ENCODE data around the gene GCLM. TPM values are rescaled to one million over a fixed set of nuclear protein-coding genes. Genes with fewer than 3 reads are reported as not detected.

Gene GCLM
- total RNA-seq, 2 experiments from 2014 or later = 20.4 to 22.0 TPM

- ATAC-seq (ENCODE audit: low read depth) (no peak), DNase-seq (no peak)
- POLR2A ChIA-PET = no interaction called here
- H3K36me3 Mint-ChIP-seq = peaks cover 2% of the 10 kb centered on the region
- peaks cover 2% of the 10 kb centered on the region for H3K4me1 Mint-ChIP-seq
- no peak overlapping the region for H3K27ac Mint-ChIP-seq
- H3K4me3 Mint-ChIP-seq = no peak overlapping the region
- H3K9me3 Mint-ChIP-seq = peaks cover 4% of the 10 kb centered on the region
- H3K27me3 Mint-ChIP-seq = no peaks in the 10 kb centered on the region
Measured at GRCh38 chr1:93839307-93839706, 69.9 kb downstream of the GCLM start.

GRCh38 chr1:93837961-93838360, 71.3 kb downstream of the GCLM start:
- Mint-ChIP-seq H3K4me3 (no peak overlapping the region), H3K27ac (no peak overlapping the region), H3K4me1 (no peaks in the 10 kb centered on the region), H3K36me3 (peaks cover 2% of the 10 kb centered on the region), H3K9me3 (peaks cover 4% of the 10 kb centered on the region), H3K27me3 (no peaks in the 10 kb centered on the region)
- POLR2A ChIA-PET = no interaction called here
- DNase-seq (no peak), ATAC-seq (ENCODE audit: low read depth) (no peak)

Small RNA genes lying within 50 kb of the gene (microRNA-seq; reads per million reads assigned to microRNA genes)
- 48.4 reads per million, percentile 45 among the genes with 10 or more reads in this experiment for gene MIR760

Other genes starting within 250 kb of the GCLM start
- under 1 TPM; 0.71 to 0.91 TPM for gene BCAR3, start 227.6 kb downstream of the GCLM start, total RNA-seq
- 10 to 100 TPM; 55.1 to 61.3 TPM for gene DNTTIP2, start 30.2 kb downstream of the GCLM start, total RNA-seq
- not detected for gene ABCA4, start 211.7 kb upstream of the GCLM start, total RNA-seq